Activated naive CD8-positive, alpha-beta T cell treated with anti-CD3 and anti-CD28 coated beads for 36 hours (primary cell): ENCODE data around the gene TPP1. TPM values are rescaled to one million over a fixed set of nuclear protein-coding genes. Genes with fewer than 3 reads are reported as not detected.

ENCODE experiments used
- DNase-seq: peaks from one replicate; pipeline ENCODE4 v3.0.0; 2021
- H3K27ac Mint-ChIP-seq: one replicate; pipeline ENCODE4 v1.8.0; 2022; ENCODE audit warnings: mild to moderate bottlenecking, moderate library complexity, mixed read lengths
- H3K27me3 Mint-ChIP-seq: one replicate; pipeline ENCODE4 v1.8.0; 2022; ENCODE audit warnings: mild to moderate bottlenecking, mixed read lengths
- H3K36me3 Mint-ChIP-seq: one replicate; pipeline ENCODE4 v1.8.0; 2021; ENCODE audit warnings: mild to moderate bottlenecking, mixed read lengths
- H3K4me1 Mint-ChIP-seq: one replicate; pipeline ENCODE4 v1.8.0; 2021; ENCODE audit warnings: mixed read lengths
- H3K4me3 Mint-ChIP-seq: one replicate; pipeline ENCODE4 v1.8.0; 2022; ENCODE audit warnings: mild to moderate bottlenecking, moderate library complexity, mixed read lengths
- H3K9me3 Mint-ChIP-seq: one replicate; pipeline ENCODE4 v1.8.0; 2022; ENCODE audit warnings: mixed read lengths
- total RNA-seq, 2 experiments: library from RNA; stranded (reverse); gene quantifications; one replicate each; pipeline ENCODE4 v1.2.3, GENCODE V29; 2021

The TPP1 gene
- total RNA-seq, 2 experiments from 2014 or later = 30.7 to 33.7 TPM

DNA sequence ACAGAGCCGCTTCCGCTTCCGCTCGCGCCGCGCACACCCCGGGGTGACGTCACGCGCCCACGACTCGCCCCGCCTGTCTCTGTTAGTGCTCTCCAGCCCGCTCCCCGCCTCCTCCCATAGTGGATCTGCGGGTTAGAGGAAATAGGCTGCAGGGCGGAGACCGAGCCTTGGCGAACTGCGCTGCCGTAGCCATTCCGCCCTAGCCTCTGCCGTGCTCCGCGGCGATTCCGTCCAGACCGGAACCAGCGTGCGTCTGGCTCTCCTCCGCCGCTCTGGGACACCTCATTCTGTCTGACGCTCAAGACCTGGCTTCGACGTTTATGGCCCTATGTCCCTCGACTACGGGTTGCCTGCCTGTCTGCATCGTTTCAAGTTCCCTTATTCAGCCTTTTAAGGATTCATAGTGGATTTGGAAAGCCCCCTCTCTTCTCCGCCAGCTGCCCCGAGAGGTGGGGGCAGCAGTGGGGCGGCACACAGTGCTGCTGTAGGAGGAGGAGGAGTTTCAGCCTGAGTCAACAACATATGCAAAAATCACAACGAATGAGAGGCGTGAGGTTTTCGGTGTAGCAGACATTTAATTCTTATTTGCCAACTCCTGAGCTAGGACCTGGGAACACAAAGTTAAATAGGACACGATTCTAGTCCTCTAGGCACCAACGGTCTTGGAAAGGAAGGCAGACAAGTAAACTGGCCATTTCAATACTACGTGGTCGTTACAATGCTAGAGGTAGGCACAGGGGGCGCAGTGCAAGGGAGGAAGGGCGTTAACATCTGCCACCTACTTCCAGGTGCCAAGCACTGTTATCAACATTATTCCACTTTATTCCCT, 6.8 kb downstream of the TPP1 start, which contains the start of gene TAF10:
Gene TAF10 (minus strand): TSS at position 4 of the 829 bp plus-strand sequence. CDS start 27 bp downstream, outside the sequence.
- Mint-ChIP-seq H3K27me3 (no peaks in the 10 kb centered on the region), H3K9me3 (no peaks in the 10 kb centered on the region), H3K4me1 (peaks cover 25% of the 10 kb centered on the region), H3K36me3 (peaks cover 41% of the 10 kb centered on the region), H3K27ac (peak within 1 kb of the TSS; percentile 93), H3K4me3 (peak within 1 kb of the TSS; percentile 95)
- peak; percentile 97 for DNase-seq

- Mint-ChIP-seq H3K27me3 (no peaks in the 10 kb centered on the region), H3K9me3 (no peaks in the 10 kb centered on the region), H3K4me3 (peak overlapping the region; percentile 95), H3K4me1 (peaks cover 27% of the 10 kb centered on the region), H3K36me3 (peaks cover 42% of the 10 kb centered on the region), H3K27ac (peak overlapping the region; percentile 93)
- DNase-seq = no peak
Measured at GRCh38 chr11:6611963-6612212, 7.3 kb downstream of the TPP1 start.

GRCh38 chr11:6611092-6611962, 7.9 kb downstream of the TPP1 start:
- no peaks in the 10 kb centered on the region for H3K27me3 Mint-ChIP-seq
- H3K4me1 Mint-ChIP-seq = peaks cover 27% of the 10 kb centered on the region
- no peaks in the 10 kb centered on the region for H3K9me3 Mint-ChIP-seq
- H3K27ac Mint-ChIP-seq = peak overlapping the region; percentile 93
- DNase-seq = peak; percentile 32
- peak overlapping the region; percentile 95 for H3K4me3 Mint-ChIP-seq
- peaks cover 43% of the 10 kb centered on the region for H3K36me3 Mint-ChIP-seq

GRCh38 chr11:6610591-6610990, 8.6 kb downstream of the TPP1 start:
- Mint-ChIP-seq H3K9me3 (no peaks in the 10 kb centered on the region), H3K4me3 (peak overlapping the region; percentile 95), H3K4me1 (peaks cover 27% of the 10 kb centered on the region), H3K27me3 (no peaks in the 10 kb centered on the region), H3K36me3 (peaks cover 41% of the 10 kb centered on the region), H3K27ac (peak overlapping the region; percentile 93)
- no peak for DNase-seq

DNA sequence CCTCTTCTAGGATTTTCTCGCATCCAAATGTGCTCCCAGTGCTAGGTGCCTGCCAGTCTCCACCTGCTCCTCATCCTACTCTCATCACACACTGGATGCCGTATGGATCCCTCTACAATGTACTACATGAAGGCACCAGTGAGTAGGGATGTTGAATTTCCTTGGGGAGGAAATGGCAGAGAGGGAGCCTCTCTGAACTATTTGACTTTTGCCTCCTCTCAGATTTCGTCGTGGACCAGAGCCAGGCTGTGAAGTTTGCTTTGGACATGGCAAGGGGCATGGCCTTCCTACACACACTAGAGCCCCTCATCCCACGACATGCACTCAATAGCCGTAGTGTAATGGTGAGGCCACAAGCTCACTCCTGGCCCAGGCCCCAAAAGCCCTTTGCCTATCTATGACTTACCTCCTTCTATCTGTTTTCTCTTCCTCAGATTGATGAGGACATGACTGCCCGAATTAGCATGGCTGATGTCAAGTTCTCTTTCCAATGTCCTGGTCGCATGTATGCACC, 9.7 kb downstream of the TPP1 start:
- Mint-ChIP-seq H3K36me3 (peaks cover 38% of the 10 kb centered on the region), H3K27ac (peak overlapping the region; percentile 15), H3K27me3 (no peaks in the 10 kb centered on the region), H3K4me1 (peaks cover 27% of the 10 kb centered on the region), H3K4me3 (peak overlapping the region; percentile 62), H3K9me3 (no peaks in the 10 kb centered on the region)
- no peak for DNase-seq

DNA sequence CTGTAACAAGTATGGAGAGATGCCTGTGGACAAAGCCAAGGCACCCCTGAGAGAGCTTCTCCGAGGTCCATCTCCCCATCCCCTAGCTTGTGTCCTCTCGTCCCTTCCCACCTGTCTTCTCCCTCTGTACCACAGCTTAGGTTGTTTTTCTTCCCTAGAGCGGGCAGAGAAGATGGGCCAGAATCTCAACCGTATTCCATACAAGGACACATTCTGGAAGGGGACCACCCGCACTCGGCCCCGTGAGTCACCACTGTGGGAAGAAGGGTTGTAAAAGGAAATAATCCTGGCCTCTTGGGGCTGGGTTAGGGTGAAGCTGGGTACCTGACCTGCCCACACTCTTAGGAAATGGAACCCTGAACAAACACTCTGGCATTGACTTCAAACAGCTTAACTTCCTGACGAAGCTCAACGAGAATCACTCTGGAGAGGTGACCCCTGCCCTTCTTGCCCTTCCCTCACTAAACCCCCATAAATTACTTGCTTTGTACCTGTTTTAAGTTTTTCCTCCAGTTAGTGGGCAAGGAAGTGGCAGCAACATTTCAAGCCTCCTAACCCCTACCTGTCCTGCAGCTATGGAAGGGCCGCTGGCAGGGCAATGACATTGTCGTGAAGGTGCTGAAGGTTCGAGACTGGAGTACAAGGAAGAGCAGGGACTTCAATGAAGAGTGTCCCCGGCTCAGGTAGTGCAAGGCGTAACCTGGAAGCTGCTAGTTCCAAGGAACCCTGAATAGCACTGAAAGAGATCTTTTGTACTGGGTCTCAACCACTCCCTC, 10.3 kb downstream of the TPP1 start:
- DNase-seq = no peak
- Mint-ChIP-seq H3K27ac (no peak overlapping the region), H3K4me1 (peaks cover 27% of the 10 kb centered on the region), H3K9me3 (no peaks in the 10 kb centered on the region), H3K27me3 (no peaks in the 10 kb centered on the region), H3K36me3 (peaks cover 38% of the 10 kb centered on the region), H3K4me3 (no peak overlapping the region)

- peak overlapping the region; percentile 78 for H3K27ac Mint-ChIP-seq
Measured at GRCh38 chr11:6608011-6608410, 11.2 kb downstream of the TPP1 start.

GRCh38 chr11:6607190-6607795, 11.9 kb downstream of the TPP1 start:
- Mint-ChIP-seq H3K4me3 (peak overlapping the region; percentile 18), H3K27ac (peak overlapping the region; percentile 78), H3K36me3 (peaks cover 38% of the 10 kb centered on the region), H3K27me3 (no peaks in the 10 kb centered on the region), H3K4me1 (peaks cover 30% of the 10 kb centered on the region), H3K9me3 (no peaks in the 10 kb centered on the region)
- DNase-seq = no peak

More at GRCh38 chr11:6608011-6608410, 11.2 kb downstream of the TPP1 start:
- Mint-ChIP-seq H3K27me3 (no peaks in the 10 kb centered on the region), H3K4me3 (no peak overlapping the region), H3K4me1 (peaks cover 27% of the 10 kb centered on the region), H3K9me3 (no peaks in the 10 kb centered on the region), H3K36me3 (peaks cover 38% of the 10 kb centered on the region)
- no peak for DNase-seq

DNA sequence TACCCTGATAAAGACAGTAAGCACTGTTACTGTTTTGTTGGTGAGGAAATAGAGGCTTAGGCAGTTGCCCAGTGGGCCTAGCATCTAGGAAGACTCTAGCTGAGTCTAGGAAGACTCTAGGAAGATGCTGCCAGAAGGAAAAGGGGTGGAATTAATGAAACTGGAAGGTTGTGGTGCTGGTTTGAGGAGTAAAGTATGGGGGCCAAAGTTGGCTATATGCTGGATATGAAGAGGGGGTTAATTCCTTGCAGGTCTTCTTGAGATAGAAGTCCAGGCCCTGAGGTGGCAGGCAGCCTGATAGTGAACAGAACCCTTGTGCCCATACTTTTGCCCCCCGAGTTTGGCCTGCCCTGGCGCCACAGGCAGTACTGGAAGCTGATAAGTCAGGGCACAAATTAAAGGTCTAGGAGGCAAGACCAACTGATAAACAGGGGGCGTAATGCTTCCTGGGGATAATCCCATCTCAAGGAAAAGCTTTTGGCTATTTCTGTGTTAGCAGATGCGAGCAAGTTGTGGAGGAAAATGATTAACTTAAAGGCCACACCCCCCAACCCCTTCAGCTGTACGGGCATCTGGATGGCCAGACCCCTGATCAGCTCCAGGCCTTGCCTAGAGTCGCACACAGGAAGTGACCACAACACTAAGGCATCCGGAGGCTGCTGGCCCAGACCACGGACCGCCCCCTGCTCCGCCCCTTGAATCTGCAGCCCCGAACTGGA, 12.6 kb downstream of the TPP1 start:
- Mint-ChIP-seq H3K4me3 (no peak overlapping the region), H3K27ac (no peak overlapping the region), H3K4me1 (peaks cover 37% of the 10 kb centered on the region), H3K27me3 (no peaks in the 10 kb centered on the region), H3K36me3 (peaks cover 42% of the 10 kb centered on the region), H3K9me3 (no peaks in the 10 kb centered on the region)
- DNase-seq = peak; percentile 67

GRCh38 chr11:6604790-6605189, 14.4 kb downstream of the TPP1 start:
- H3K27ac Mint-ChIP-seq = no peak overlapping the region
- no peak overlapping the region for H3K4me3 Mint-ChIP-seq
- H3K9me3 Mint-ChIP-seq = no peaks in the 10 kb centered on the region
- DNase-seq = no peak
- H3K36me3 Mint-ChIP-seq = peaks cover 31% of the 10 kb centered on the region
- H3K27me3 Mint-ChIP-seq = no peaks in the 10 kb centered on the region
- H3K4me1 Mint-ChIP-seq = peaks cover 30% of the 10 kb centered on the region

GRCh38 chr11:6604081-6604626, 15.1 kb downstream of the TPP1 start:
- peak; percentile 54 for DNase-seq
- Mint-ChIP-seq H3K27me3 (no peaks in the 10 kb centered on the region), H3K4me1 (peaks cover 35% of the 10 kb centered on the region), H3K4me3 (no peak overlapping the region), H3K27ac (no peak overlapping the region), H3K36me3 (peaks cover 33% of the 10 kb centered on the region), H3K9me3 (no peaks in the 10 kb centered on the region)

- Mint-ChIP-seq H3K9me3 (no peaks in the 10 kb centered on the region), H3K4me3 (no peak within 1 kb of the TSS), H3K27me3 (no peaks in the 10 kb centered on the region), H3K36me3 (peaks cover 31% of the 10 kb centered on the region), H3K27ac (no peak within 1 kb of the TSS), H3K4me1 (peaks cover 36% of the 10 kb centered on the region)
- peak; percentile 89 for DNase-seq
Measured at GRCh38 chr11:6603287-6604080, 15.7 kb downstream of the TPP1 start, which contains the start of the genes ILK and RRP8. TSS of gene ILK (plus strand) at chr11:6603774. CDS start at chr11:6604272, 498 bp downstream. TSS of gene RRP8 (minus strand) at chr11:6603616. CDS start at chr11:6603502, 114 bp downstream.
